NCI-H1105 treated with DMSO at 0.1 percent for 48 hours (cell line): ENCODE results near the gene NIPAL1.

Experiments
- DNase-seq: peaks from one replicate; lab custom pipeline; 2025; lab: John Stamatoyannopoulos, UW

NIPAL1 gene

DNA sequence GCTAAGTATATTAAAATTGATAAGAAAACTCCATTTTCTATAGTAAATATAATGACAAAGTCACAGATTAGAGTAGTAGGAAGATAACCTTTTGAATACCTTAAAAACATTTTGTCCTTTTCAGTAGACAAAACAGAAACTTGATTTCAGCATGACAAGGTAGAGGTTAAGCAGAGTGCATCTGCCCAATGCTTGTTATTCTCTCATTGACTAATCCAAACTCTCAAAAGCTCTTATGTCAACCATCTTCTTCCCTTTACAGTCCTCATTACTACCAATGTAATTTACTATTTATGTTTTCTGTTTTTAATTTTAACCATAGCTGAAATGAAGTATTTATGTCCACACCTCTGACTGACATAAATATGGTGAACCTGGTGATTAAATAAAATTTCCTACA lies 11.1 kb downstream of the NIPAL1 start:
- DNase-seq, result no peak

DNA sequence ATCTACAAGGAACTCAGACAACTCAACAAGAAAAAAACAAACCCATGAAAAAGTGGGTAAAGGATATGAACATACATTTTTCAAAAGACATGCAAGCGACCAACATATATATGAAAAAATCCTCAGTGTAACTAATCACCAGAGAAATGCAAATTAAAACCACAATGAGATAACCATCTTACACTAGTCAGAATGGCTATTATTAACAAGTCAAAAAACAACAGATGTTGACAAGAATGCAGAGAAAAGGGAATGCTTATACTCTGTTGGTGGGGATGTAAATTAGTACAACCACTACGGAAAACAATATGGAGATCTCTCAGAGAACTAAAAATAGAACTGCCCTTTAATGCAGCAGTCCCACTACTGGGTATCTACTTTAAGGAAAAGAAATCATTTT lies 12.1 kb downstream of the NIPAL1 start:
- no peak for DNase-seq

DNA sequence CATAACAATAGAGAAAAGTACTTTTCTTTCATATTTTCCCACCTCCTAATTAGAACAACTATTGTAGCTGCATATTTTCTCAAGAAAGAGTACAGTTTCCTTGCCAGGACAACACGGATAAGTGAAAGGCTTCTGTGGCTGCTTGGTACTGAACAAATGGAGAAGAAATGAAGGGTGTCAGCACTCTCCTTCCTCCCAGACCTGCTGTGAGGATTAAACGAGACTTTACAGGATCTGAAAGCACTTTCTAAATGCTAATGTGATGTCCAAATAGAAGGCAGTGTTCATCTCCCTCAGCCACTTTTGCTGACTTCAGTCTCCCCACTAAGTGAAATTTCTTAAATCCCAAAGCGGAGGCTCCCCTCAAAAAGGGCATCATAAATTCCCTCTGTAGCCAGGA lies 13.9 kb downstream of the NIPAL1 start:
- DNase-seq, result no peak

DNA sequence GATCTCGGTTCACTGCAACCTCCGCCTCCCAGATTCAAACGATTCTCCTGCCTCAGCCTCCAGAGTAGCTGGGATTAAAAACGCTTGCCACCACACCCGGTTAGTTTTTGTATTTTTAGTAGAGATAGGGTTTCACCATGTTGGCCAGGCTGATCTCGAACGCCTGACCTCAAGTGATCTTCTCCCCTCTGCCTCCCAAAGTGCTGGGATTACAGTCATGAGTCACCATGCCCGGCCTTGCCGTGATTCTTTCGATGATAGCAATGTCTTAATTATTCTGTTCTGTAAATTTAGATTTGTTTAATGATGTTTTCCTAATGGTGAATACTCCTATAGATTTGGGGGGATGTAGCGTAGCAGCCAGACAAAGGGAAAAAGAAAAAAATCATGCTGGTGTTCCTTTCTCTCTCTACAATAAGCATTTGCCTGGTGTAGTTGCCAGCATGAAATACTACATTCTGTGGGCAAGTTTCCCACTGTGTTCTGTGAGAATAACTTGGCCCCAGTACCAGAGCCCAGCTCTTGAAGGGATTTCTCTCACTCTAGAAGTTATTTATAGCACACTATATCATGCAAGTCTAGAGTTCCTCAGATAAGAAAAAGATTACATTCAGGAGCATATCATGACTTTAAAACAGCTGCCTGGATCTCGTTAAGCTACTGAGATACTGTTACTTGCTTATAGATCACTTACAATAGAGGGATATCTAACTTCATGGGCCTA lies 15.4 kb downstream of the NIPAL1 start:
- no peak for DNase-seq

DNA sequence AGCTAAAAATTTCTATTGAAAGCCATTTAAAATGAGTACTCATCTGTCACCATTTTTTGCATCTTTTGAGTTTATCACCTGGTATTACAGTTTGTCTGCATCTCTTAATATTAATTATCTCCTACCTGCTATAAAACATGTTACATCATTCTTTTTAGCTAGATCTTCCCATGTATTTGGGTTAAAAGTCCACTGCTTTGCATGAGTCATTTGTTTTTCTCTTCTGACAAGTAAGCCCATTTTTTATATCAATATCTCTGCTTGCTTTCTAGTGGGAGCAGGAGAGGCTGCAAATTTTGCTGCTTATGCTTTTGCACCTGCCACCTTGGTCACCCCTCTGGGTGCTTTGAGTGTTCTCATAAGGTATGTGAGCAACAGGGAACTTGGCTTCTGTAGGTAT lies 16.1 kb downstream of the NIPAL1 start:
- no peak for DNase-seq

DNA sequence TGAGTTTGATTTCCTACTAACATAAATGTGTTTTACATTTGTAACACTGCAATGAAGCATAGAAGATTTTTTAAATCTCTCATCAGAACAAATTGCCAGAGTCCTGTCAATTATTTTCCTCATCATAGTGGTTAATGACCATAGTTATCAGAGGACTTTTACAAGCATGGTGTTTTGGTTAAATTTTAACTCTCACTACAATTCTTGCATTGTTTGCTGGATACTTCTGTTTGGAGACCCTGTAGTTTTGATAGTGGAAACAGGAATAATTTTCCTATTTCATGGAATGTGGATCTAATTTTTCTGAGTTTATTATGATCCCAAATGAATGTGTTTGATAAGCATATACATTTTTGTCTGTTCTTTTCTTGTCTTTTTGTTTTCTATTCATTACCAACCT lies 16.8 kb downstream of the NIPAL1 start:
- no peak for DNase-seq

DNA sequence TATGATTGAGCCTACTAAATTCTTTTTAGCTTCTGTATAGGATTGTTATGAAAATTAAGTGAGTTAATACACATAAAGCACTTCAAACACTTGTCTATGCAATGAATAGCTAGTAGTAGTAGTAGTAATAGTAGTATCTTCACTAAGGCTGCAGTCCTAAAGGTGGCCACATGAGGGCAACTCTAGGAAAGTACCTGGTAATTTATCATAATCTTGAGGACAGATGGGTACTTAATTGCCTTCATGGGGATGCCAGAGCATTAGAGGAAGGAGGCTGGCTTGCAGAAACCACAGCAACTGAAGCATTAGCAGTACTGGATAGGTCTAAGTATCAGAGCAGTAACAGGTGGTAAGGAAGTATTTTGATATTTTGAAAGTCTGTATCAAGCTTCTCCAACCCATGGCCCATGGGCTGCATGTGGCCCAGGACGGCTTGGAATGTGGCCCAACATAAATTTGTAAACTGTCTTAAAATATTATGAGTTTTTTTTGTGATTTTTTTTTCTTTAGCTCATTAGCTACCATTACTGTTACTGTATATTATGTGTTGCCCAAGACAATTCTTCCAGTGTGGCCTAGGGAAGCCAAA lies 17.3 kb downstream of the NIPAL1 start:
- DNase-seq, result no peak

DNA sequence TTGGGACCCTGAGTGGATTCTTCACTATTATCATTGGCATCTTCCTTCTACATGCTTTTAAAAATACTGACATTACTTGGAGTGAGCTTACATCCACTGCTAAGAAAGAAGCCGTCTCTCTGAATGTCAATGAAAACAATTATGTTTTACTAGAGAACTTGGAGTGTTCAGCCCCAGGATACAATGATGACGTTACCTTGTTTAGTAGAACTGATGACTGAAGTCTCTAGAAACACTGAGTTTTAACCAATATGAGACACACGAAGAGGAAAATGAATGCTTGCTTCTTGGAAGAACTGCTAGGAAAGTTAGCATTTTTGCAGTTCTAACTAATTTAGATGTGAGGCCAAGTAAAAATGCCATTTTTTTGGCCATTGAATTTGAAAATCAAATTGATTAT lies 19.4 kb downstream of the NIPAL1 start:
- DNase-seq, result no peak

DNA sequence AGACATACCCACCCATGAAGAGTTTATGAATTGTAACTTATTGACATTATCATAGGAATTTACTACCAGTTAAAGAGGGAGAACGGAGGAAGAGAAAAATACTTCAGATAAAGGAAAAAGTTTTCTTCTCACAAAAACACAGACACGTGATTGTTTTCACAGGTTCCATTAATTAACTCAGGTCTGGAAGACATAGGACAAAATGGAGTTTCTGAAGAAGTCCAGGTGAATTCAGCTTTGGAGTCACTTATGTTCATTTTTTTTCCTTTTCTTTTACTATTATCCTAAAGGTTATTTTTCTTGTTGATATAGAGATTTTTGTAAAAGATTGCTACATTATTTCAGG lies 20.5 kb downstream of the NIPAL1 start:
- no peak for DNase-seq

DNA sequence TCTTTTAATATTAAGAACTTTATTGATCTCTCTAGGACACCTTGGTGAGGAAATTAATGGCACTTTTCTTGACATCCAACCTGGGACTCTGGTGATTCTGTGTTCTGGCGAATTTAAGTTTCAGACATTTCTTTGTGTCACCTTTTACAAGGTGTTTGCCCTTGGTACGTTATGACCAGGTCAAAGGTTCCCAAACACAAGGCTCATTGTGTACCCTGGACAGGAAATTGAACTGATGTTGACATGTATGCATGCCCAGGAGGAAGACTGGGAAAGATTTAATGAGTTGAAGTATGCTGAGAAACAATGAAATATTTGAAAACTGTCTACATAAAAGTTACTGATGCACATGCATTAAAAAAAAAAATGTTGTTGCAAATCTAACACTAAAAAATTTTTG lies 22.1 kb downstream of the NIPAL1 start:
- DNase-seq, result no peak

DNA sequence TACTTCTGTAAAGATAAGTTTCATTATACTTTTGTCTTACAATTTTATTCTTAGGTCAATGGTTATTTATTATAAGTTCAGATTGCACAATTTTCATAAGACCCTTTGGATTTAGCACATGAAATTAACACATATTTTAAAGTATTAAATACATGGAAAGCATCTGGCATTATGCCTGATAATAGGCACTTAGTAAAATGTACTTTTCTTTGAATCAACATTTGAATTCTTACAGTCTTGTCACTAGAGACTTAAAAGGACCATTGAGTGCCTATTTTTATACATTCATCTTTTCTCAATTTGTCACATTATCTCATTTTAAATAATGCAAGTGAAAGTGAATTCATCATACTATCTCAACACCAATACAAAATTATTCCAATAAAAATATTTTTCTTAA lies 23.0 kb downstream of the NIPAL1 start:
- no peak for DNase-seq

DNA sequence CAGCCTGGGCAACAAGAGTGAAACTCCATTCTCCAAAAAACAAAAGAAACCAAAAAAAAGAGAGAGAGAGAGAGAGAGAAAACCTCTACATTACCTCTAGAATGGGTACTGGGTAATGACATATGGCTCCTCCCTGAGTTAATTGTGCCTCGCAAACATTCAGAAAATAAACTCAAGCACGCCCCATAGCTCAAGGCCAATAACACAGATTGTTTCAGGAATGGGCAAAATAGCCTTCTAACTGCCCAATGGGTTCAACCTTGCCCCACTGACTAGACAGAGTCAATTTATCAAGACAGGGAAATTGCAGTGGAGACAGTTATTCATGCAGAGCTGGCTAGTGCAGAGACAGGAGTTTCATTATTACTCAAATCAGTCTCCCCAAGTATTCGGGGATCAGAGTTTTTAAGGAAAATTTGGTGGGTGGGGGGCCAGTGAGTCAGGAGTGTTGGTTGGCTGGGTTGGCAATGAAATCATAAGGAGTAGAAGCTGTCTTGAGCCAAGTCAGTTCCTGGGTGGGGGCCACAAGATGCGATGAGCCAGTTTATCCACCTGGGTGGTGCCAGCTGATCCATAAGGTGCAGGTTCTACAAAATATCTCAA lies 25.1 kb downstream of the NIPAL1 start:
- DNase-seq, result no peak

DNA sequence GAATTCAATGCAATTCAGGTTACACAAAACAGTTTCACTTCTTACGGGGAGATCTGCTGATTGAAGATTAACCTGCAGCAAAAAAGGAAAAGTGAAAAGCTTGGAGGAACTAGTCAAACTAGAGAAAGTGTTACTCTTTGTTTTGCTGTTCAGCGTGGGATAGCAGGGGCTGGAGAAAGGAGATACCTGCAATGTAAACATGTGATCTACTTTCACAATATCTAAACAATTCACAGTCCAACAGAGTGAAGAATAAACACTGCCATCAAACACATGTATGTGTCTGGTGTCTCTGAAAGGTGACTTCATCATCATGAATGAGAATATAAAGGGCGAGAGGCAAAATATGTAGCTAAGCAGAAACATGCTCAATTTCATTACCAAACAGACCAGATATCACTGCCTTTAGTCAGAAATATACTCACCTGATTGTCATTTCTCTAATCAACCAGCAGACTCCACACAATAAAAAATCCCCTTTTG lies 26.4 kb downstream of the NIPAL1 start:
- DNase-seq, result no peak

DNA sequence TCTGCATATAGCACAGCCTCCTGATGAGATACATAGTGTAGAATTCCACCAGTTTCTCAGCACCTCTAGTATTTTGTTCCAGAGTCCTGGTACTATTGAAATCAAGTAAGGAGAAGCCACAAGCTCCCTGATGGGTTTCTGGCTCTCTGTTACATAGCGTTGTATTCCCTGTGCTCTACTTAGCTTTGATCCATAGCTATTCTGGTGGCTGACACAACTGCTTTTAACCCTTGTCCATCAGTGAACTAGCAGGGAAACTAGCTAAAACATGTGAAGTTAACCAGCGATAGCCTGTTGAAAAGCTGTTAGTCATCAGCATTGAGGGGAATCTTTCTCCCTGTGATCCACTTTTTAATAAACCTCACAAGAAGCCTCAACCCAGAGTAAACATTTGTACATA lies 26.9 kb downstream of the NIPAL1 start:
- DNase-seq, result no peak

DNA sequence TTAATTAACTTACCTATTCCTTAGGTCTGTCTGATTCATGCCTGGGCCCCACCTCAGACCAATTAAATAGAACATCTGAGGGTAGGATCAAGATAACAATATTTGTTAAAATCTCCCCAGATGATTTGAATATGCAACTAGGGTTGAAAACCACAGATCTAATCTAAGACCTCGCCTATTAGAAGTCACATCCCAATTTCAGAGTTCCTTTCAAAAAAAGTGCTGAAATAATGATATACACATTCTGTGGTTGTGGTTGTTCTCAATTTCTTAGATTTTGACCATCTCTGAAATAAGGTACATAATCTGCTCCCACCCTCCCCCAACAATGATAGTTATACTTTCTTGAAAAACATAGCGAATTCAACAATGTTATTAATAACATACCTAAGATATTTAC lies 27.7 kb downstream of the NIPAL1 start:
- DNase-seq, result no peak

DNA sequence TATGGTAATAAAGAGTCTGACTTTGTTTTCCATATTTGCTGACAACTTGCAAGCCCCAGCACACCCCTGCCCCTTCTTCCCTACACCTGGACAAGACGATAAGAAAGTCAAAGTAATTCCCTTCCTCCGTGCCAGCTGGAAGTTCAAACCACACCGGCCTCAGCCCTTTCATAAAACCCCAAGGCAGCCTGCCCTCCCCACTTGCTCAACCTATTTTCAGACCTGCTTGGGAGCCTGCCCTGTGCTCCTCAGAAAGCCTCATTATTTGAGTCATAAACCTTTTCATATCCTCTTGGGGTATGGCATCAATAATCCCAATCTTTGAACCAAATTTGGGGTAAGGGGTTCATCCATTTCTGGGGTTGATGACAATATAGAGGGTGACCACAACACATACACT lies 29.5 kb downstream of the NIPAL1 start:
- no peak for DNase-seq

DNA sequence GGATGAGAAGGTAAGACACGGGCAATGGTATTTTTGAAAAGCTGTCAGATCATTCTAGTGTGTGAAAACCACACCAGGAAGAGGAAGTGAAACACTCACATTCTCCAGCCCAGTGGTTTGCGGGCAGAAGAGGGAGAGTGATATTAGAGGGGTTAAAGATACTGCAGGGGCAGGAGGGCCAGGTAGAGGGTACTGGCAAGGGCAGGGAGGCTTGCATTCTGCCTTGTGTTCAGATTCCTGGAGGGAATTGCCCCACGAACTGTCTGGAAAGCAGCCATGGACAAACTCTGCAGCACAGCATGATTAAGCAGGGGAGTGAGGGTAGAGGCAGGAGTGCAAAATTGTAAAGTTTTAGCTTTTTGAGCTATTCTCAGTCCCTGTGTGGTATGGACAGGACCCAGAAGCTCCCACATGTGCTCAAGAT lies 30.9 kb downstream of the NIPAL1 start:
- no peak for DNase-seq

DNA sequence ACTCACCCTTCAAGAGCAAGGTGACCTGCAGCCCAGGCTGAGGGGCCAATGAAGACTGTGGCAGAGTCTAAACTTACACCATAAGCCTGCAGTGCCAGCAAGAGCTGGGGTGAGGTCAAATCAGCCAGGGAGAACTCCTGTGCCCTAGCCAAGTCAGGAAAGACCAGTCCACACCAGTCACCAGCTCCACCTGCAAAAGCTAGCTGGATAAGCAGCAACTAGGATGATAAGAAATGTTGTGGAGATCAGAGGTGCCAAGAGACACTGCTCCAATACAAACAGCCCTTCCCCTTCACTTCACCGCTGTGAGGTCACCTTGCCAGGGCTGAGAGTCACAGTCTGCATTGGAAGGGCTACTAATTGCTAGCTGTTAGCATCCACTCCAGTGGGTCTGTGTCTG lies 31.3 kb downstream of the NIPAL1 start:
- DNase-seq, result no peak

DNA sequence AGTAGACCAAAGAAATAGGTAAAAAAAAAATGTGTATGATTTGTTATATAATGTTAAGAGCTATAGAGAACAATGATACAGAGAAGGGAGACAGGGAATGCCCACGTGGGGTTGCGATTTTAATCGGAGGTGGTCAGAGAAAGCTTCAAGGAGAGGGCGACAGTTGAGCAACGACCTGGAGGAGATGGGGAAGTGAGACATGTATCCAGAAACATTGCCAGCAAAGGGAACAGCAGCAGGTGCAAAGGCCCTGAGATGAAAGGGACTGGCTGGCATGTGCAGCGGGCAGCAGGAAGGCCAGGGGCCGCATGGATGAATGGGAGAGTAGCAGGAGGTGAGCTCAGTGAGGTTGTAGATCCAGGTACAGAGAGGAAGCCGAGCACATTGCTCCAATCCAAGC lies 32.9 kb downstream of the NIPAL1 start:
- DNase-seq, result no peak

DNA sequence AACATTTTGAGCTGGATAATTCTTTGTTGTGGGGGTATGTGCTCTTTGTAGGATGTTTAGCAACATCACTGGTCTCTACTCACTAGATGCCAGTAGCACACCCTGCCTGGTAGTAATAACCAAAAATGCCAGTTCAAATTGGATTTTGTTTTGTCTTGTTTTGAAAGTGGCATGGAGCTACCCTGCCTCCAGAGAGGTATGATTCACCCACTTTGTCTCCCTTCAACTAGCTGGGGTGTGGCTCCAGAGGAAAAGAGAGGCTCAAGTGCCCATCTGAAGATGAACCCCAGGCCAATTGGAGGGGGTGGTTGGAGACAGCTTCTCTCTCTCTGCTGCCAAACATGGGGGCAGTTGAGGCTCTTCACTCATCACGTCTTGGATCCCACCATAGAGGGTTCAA lies 34.5 kb downstream of the NIPAL1 start:
- no peak for DNase-seq

DNA sequence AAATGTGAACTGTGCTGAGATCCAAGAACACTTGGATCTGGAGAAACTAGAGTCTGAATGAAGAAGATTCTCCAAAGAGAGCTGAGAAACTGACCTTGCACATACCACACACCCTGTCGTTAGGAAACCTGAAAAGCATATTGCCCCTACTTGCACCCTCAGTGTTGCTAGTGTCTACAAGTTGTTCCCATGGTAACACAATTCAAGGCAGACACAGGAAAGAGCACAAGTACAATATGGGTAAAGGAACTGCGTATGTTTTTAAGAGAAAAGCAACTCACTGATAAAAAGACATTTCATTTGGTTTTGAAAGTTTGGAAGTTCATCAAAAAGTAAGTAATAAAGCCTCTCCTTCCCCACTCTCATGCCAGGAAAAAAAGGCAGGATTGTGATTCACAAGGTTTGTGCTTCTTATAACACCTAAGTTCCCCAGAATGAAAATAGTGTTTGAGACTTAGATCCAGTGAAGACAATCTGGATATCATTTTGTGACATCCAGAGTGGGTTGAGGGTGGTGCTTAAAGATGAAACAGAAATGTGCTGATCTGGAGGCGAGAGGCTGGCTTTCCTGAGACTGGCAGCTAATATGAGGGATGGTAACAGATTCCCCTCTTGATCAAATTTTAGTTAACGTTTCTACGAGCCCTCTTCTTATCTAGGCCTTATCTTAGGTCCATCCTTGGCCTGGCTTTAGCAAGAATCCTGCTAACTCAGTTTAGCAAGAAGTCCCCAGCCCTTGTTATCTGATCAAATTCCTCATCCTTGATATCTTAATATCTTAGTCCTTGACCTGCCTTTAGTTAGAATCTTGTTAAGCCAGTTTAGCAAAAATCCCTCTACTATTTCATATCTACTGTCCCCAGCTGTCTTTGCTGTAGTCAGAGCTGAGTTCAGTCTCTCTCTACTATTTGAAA lies 42.3 kb downstream of the NIPAL1 start:
- no peak for DNase-seq

DNA sequence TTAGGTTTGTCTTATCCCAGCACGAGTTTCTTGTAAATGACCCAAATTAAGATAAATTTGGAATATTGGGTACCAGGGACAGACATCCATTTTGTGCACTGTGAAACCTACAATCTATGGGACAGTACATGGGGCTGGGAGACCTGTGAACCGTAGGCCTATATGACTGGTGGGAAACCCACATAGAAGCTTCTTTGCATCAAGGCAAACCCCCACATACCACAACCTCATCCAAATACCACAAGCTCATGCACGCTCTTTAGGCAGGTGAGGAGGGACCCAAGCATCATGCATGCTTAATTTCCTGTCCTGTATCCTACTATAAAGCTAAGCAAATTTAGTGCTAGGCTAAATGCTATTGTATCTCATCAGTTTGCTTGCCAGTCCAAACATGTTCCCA lies 47.8 kb downstream of the NIPAL1 start:
- DNase-seq, result no peak

DNA sequence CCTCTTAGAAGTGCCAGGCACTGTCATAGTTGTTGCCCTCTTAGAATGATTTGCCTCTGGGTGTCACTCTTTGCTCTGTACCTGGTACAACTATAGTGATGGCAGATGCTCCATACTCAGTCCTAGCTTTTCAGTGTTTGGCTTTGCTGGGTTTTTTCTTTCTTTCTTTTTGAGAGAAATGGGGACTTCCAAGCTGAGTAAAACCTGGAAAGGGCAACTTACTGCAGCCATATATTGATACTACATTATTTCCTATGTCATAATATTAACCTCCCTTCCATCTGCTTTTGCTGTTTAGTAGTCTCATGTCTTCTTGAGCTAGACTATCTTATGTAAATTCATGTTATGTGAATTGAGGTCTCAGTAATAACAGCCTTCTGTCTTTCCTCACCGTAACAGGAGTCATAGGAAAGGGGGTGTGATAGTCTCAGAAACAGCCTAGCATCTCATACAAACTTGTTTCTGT lies 49.0 kb downstream of the NIPAL1 start:
- no peak for DNase-seq
